K562 (cell line): ENCODE results near the gene RGS7.

Experiments
- CC2D1A ChIP-seq: fragments of 450-650 bp; IDR thresholded peaks from 2 replicates; pipeline ENCODE4 v1.6.1; 2017; ENCODE audit warnings: mild to moderate bottlenecking
- CTCF ChIP-seq, 3 experiments: IDR thresholded peaks in 2 of 3; conservative IDR thresholded peaks in 1 of 3; 2 replicates each; pipeline ENCODE4 v1.5.1; 2011 to 2012; ENCODE audit warnings: low read length in 3 of 3, mild to moderate bottlenecking in 3 of 3, control low read depth in 2 of 3, improper control_type of control experiment in 1 of 3, inconsistent platforms in 1 of 3, low read depth in 1 of 3, mixed read lengths in 1 of 3, moderate library complexity in 1 of 3; ENCODE audit not compliant: insufficient read depth in 2 of 3
- ELF4 ChIP-seq: fragments of 450-650 bp; formaldehyde crosslinking; IDR thresholded peaks from 2 replicates; pipeline ENCODE4 v1.4.0; 2022; ENCODE audit warnings: missing genetic modification characterization

- TF ChIP-seq CTCF (IDR thresholded peaks at IDR 0.05 in 2 of 3, conservative IDR thresholded peaks at IDR 0.05 in 1 of 3; ENCODE audit: insufficient read depth in 2 of 3, low read depth in 1 of 3, low read length in 3 of 3) = no peak
- TF ChIP-seq CC2D1A = no peak
- TF ChIP-seq ELF4 (CRISPR knock-in tag) = no peak
These were observed 40.6 kb downstream of the RGS7 start for GRCh38 chr1:241316372-241316771.
